DND-41 (cell line): ENCODE measurements around the gene COA3.

Experiments used
- ATAC-seq: fragments of 200-7000 bp; cut with Tn5 transposase; 3 replicates; pipeline ENCODE4 v1.9.1; 2021; ENCODE audit warnings: low read depth; ENCODE audit not compliant: insufficient read depth
- DNase-seq: peaks from one replicate; pipeline ENCODE4 v3.0.0-alpha.2; 2020
- H2AFZ ChIP-seq: 2 replicates; pipeline ENCODE4 v1.6.0; 2012; ENCODE audit warnings: low read depth, low read length
- H3K27ac ChIP-seq: 2 replicates; pipeline ENCODE4 v1.5.1; 2012; ENCODE audit warnings: low read length, inconsistent platforms
- H3K27me3 ChIP-seq: fragments of 200-600 bp; sonication (generic); 2 replicates; pipeline ENCODE4 v1.6.0; 2012; ENCODE audit warnings: low read length, mild to moderate bottlenecking, inconsistent platforms; ENCODE audit not compliant: insufficient read depth, poor library complexity
- H3K36me3 ChIP-seq: 2 replicates; pipeline ENCODE4 v1.5.1; 2012; ENCODE audit warnings: low read length, inconsistent platforms; ENCODE audit not compliant: insufficient read depth
- H3K4me1 ChIP-seq: 2 replicates; pipeline ENCODE4 v1.5.1; 2012; ENCODE audit warnings: mild to moderate bottlenecking, low read length; ENCODE audit not compliant: insufficient read depth
- H3K4me2 ChIP-seq: 2 replicates; pipeline ENCODE4 v1.6.0; 2012; ENCODE audit warnings: mild to moderate bottlenecking, moderate library complexity, low read length, inconsistent platforms; ENCODE audit not compliant: insufficient read depth
- H3K4me3 ChIP-seq, 2 experiments: fragments of 200-600 bp in 1 of 2; shearing (Covaris generic) in 1 of 2; 2 replicates each; pipeline ENCODE4 v1.5.1; 2012 to 2016; ENCODE audit warnings: inconsistent platforms in 2 of 2, low read length in 2 of 2, mild to moderate bottlenecking in 2 of 2, low read depth in 1 of 2, moderate library complexity in 1 of 2
- H3K79me2 ChIP-seq: 2 replicates; pipeline ENCODE4 v1.6.0; 2012; ENCODE audit warnings: low read length, inconsistent platforms; ENCODE audit not compliant: insufficient read depth
- H3K9ac ChIP-seq: 2 replicates; pipeline ENCODE4 v1.6.0; 2012; ENCODE audit warnings: low read depth, mild to moderate bottlenecking, inconsistent platforms, low read length, moderate library complexity
- H3K9me3 ChIP-seq: 2 replicates; pipeline ENCODE4 v1.5.1; 2012; ENCODE audit warnings: low read length, moderate library complexity, mild to moderate bottlenecking, inconsistent platforms; ENCODE audit not compliant: insufficient read depth, severe bottlenecking
- H4K20me1 ChIP-seq: 2 replicates; pipeline ENCODE4 v1.6.0; 2012; ENCODE audit warnings: low read length; ENCODE audit not compliant: insufficient read depth
- EZH2 ChIP-seq: IDR thresholded peaks from 3 replicates; pipeline ENCODE4 v1.6.1; 2012; ENCODE audit warnings: borderline replicate concordance, low read depth, mild to moderate bottlenecking, moderate library complexity, low read length, inconsistent platforms; ENCODE audit not compliant: severe bottlenecking
- TF ChIP-seq, protein P1 (sequence below): IDR thresholded peaks from 2 replicates; pipeline ENCODE4 v1.5.1; 2012; ENCODE audit warnings: borderline replicate concordance, low read length, moderate library complexity, mild to moderate bottlenecking; ENCODE audit not compliant: poor library complexity, severe bottlenecking; ENCODE audit errors: extremely low read depth

COA3 gene

DNA sequence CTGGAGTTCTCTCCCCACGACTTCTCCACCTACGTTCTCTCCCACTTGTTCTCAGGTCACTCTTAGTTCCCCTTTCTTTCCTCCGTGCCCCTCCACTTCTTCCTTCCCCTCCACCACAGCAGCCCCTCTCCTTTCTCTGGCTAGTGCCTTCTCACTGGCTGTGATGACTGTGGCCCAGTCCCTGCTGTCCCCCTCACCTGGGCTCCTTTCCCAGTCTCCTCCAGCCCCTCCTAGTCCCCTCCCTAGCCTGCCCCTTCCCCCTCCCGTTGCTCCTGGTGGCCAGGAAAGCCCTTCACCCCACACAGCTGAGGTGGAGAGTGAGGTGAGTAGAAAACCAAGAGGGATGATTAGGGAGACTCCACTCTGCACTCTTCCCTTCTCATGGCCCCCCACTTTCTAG is 3.4 kb downstream of the COA3 start:
- no peaks in the 10 kb centered on the region for H4K20me1 ChIP-seq
- no peak for DNase-seq
- no peaks in the 10 kb centered on the region for H3K9me3 ChIP-seq
- no peaks in the 10 kb centered on the region for H3K27me3 ChIP-seq
- no peak overlapping the region for H2AFZ ChIP-seq
- ATAC-seq, result no peak
- no peak overlapping the region for H3K9ac ChIP-seq
- no peak overlapping the region for H3K4me3 ChIP-seq
- TF ChIP-seq EZH2, result no peak
- peaks cover 14% of the 10 kb centered on the region for H3K36me3 ChIP-seq
- H3K4me1 ChIP-seq, result peaks cover 27% of the 10 kb centered on the region
- H3K79me2 ChIP-seq, result peaks cover 19% of the 10 kb centered on the region
- H3K4me2 ChIP-seq, result no peak overlapping the region
- H3K27ac ChIP-seq, result no peak overlapping the region

DNA sequence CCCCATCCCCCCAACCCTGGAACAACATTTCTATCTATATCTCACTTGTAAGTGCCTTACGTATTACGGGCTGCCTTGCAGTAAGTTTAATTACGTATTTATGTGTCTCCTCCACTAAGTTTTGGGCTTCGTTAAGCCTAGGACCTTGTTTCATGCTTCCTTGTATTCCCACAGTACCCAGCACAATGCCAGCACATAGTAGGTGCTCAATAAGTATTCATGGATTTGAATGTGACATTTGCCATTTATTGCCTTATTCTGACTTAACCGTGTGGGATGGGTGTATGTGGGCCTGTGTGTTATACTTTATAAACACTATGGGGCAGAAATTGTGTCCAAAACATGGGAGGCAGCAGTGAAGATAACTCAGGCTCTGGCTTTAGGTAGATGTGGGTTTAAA is 6.0 kb downstream of the COA3 start:
- Histone ChIP-seq H3K36me3 (peaks cover 14% of the 10 kb centered on the region), H3K4me1 (peaks cover 10% of the 10 kb centered on the region), H3K79me2 (peaks cover 6% of the 10 kb centered on the region), H2AFZ (no peak overlapping the region), H3K4me2 (no peak overlapping the region), H3K9me3 (no peaks in the 10 kb centered on the region), H3K4me3 (no peak overlapping the region), H3K27ac (no peak overlapping the region), H3K27me3 (no peaks in the 10 kb centered on the region), H4K20me1 (no peaks in the 10 kb centered on the region), H3K9ac (no peak overlapping the region)
- TF ChIP-seq, protein P1, sequence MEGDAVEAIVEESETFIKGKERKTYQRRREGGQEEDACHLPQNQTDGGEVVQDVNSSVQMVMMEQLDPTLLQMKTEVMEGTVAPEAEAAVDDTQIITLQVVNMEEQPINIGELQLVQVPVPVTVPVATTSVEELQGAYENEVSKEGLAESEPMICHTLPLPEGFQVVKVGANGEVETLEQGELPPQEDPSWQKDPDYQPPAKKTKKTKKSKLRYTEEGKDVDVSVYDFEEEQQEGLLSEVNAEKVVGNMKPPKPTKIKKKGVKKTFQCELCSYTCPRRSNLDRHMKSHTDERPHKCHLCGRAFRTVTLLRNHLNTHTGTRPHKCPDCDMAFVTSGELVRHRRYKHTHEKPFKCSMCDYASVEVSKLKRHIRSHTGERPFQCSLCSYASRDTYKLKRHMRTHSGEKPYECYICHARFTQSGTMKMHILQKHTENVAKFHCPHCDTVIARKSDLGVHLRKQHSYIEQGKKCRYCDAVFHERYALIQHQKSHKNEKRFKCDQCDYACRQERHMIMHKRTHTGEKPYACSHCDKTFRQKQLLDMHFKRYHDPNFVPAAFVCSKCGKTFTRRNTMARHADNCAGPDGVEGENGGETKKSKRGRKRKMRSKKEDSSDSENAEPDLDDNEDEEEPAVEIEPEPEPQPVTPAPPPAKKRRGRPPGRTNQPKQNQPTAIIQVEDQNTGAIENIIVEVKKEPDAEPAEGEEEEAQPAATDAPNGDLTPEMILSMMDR, result no peak
- DNase-seq (no peak), ATAC-seq (no peak)

DNA sequence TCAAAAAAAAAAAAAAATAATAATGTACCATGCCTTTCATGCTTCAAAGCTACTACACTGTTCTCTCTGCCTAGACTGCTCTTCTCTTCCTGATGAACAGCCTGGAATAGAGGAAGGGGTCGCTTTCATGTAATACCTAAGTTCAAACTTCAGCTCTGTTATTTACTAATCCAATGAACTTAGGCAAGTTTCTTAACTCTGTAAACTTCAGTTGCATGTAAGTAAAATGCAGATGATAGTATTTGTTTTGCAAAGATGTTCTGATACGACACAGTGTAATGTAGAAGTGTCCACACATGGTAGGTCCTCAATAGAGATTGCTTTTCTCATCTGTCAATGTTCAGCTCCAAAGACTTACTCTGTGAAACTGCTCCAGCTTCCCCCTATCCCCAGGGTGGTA is 6.6 kb downstream of the COA3 start:
- peaks cover 4% of the 10 kb centered on the region for H3K4me1 ChIP-seq
- H3K4me2 ChIP-seq, result no peak overlapping the region
- H4K20me1 ChIP-seq, result no peaks in the 10 kb centered on the region
- no peak overlapping the region for H3K4me3 ChIP-seq
- no peaks in the 10 kb centered on the region for H3K9me3 ChIP-seq
- 0 out of 2 replicates have a peak, but pooled peaks cover under 1% of the 10 kb centered on the region for H3K79me2 ChIP-seq
- peaks cover 10% of the 10 kb centered on the region for H3K36me3 ChIP-seq
- H3K27ac ChIP-seq, result no peak overlapping the region
- TF ChIP-seq, protein P1, result no peak
- no peak for TF ChIP-seq EZH2
- H3K9ac ChIP-seq, result no peak overlapping the region
- no peak overlapping the region for H2AFZ ChIP-seq
- no peaks in the 10 kb centered on the region for H3K27me3 ChIP-seq
- no peak for ATAC-seq
- DNase-seq, result no peak

DNA sequence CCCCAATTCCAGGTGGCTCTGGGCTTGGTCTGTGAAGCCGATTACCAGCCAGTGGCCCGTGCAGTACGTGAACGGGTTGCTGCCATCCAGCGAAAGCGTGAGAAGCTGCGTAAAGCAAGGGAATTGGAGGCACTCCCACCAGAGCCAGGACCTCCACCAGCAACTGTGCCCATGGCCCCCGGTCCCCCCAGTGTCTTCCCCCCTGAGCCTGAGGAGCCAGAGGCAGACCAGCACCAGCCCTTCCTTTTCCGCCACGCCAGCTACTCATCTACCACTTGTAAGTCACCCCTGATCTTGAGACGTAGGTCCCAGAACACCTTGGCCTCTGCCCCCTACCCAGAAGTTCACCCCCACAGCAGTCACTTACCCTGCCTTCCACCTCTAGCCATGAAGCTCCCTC is 11.2 kb downstream of the COA3 start:
- H3K4me2 ChIP-seq, result no peak overlapping the region
- H3K79me2 ChIP-seq, result no peaks in the 10 kb centered on the region
- H3K4me3 ChIP-seq, result no peak overlapping the region
- no peak overlapping the region for H3K9ac ChIP-seq
- no peak for DNase-seq
- no peaks in the 10 kb centered on the region for H3K9me3 ChIP-seq
- TF ChIP-seq, protein P1, result no peak
- no peaks in the 10 kb centered on the region for H3K27me3 ChIP-seq
- ATAC-seq, result no peak
- H3K4me1 ChIP-seq, result no peaks in the 10 kb centered on the region
- no peaks in the 10 kb centered on the region for H4K20me1 ChIP-seq
- no peaks in the 10 kb centered on the region for H3K36me3 ChIP-seq
- H3K27ac ChIP-seq, result no peak overlapping the region
- no peak overlapping the region for H2AFZ ChIP-seq
